Measurements from ENCODE around the gene ZBTB24.

The ZBTB24 gene

GRCh38 chr6:109451376-109451775 lies 31.6 kb downstream of the ZBTB24 start:
- DNase-seq (ENCODE audit: low read depth in 2 of 2), result no peak

GRCh38 chr6:109450801-109451200 lies 32.2 kb downstream of the ZBTB24 start:
- DNase-seq (ENCODE audit: low read depth in 2 of 2), result no peak

GRCh38 chr6:109449795-109450673 lies 33.0 kb downstream of the ZBTB24 start:
- DNase-seq (ENCODE audit: low read depth in 2 of 2), result no peak

- no peak for DNase-seq (ENCODE audit: low read depth in 2 of 2)
Measured at GRCh38 chr6:109449064-109449794, 33.8 kb downstream of the ZBTB24 start.

- no peak for DNase-seq (ENCODE audit: low read depth in 2 of 2)
Measured at GRCh38 chr6:109448615-109449014, 34.4 kb downstream of the ZBTB24 start.

- DNase-seq (ENCODE audit: low read depth in 2 of 2), result no peak
Measured at GRCh38 chr6:109447878-109448555, 35.0 kb downstream of the ZBTB24 start.

GRCh38 chr6:109447087-109447486 lies 35.9 kb downstream of the ZBTB24 start:
- no peak for DNase-seq (ENCODE audit: low read depth in 2 of 2)

GRCh38 chr6:109446541-109446940 lies 36.5 kb downstream of the ZBTB24 start:
- DNase-seq (ENCODE audit: low read depth in 2 of 2), result no peak

- no peak for DNase-seq (ENCODE audit: low read depth in 2 of 2)
Measured at GRCh38 chr6:109446072-109446471, 36.9 kb downstream of the ZBTB24 start.

GRCh38 chr6:109445382-109445781 lies 37.6 kb downstream of the ZBTB24 start:
- no peak for DNase-seq (ENCODE audit: low read depth in 2 of 2)

- DNase-seq (ENCODE audit: low read depth in 2 of 2), result no peak
Measured at GRCh38 chr6:109443425-109443950, 39.5 kb downstream of the ZBTB24 start.

- DNase-seq (ENCODE audit: low read depth in 2 of 2), result no peak
Measured at GRCh38 chr6:109442393-109442924, 40.6 kb downstream of the ZBTB24 start.

GRCh38 chr6:109441069-109441816 lies 41.8 kb downstream of the ZBTB24 start:
- DNase-seq (ENCODE audit: low read depth in 2 of 2), result peak in 1 of 2 donors; percentile 37

GRCh38 chr6:109440331-109441068 lies 42.5 kb downstream of the ZBTB24 start, which contains the start of the genes PPIL6 and SMPD2:
TSS of gene PPIL6 (minus strand) at chr6:109440628. CDS start at chr6:109440590, 38 bp downstream.
TSS of gene SMPD2 (plus strand) at chr6:109440724. CDS start at chr6:109441122, 398 bp downstream.
- DNase-seq (ENCODE audit: low read depth in 2 of 2), result peak; percentile 52 to 82

GRCh38 chr6:109436041-109436440 lies 47.0 kb downstream of the ZBTB24 start:
- no peak for DNase-seq (ENCODE audit: low read depth in 2 of 2)

GRCh38 chr6:109434456-109434855 lies 48.6 kb downstream of the ZBTB24 start:
- no peak for DNase-seq (ENCODE audit: low read depth in 2 of 2)

GRCh38 chr6:109429496-109429895 lies 53.5 kb downstream of the ZBTB24 start:
- DNase-seq (ENCODE audit: low read depth in 2 of 2), result no peak

- DNase-seq (ENCODE audit: low read depth in 2 of 2), result no peak
Measured at GRCh38 chr6:109428889-109429477, 54.0 kb downstream of the ZBTB24 start.

- DNase-seq (ENCODE audit: low read depth in 2 of 2), result no peak
Measured at GRCh38 chr6:109424946-109425345, 58.1 kb downstream of the ZBTB24 start.

- no peak for DNase-seq (ENCODE audit: low read depth in 2 of 2)
Measured at GRCh38 chr6:109421184-109421583, 61.8 kb downstream of the ZBTB24 start.

Data from stimulated activated CD8-positive, alpha-beta memory T cell treated with anti-CD3 and anti-CD28 coated beads, Interleukin-7, amount 100 ng/mL, for 4 hours (primary cell).